Mesenchymal stem cell (in vitro differentiated cells and primary cell): ENCODE measurements around the gene PLCH2.

Source experiments
- DNase-seq: peaks from one replicate; pipeline ENCODE4 v3.0.0-alpha.2; 2013
- H2AFZ ChIP-seq: one replicate; pipeline ENCODE4 v1.6.1; 2013; ENCODE audit warnings: low read depth, mild to moderate bottlenecking, control low read depth, inconsistent platforms, low read length, moderate library complexity
- H2AK5ac ChIP-seq: 2 replicates; pipeline ENCODE4 v1.6.1; 2013; ENCODE audit warnings: low read length, moderate library complexity, mild to moderate bottlenecking, inconsistent platforms; ENCODE audit not compliant: severe bottlenecking
- H2BK120ac ChIP-seq: one replicate; pipeline ENCODE4 v1.6.1; 2013; ENCODE audit warnings: low read depth, mild to moderate bottlenecking, inconsistent platforms, low read length, moderate library complexity
- H2BK12ac ChIP-seq, 2 experiments: one replicate each; pipeline ENCODE4 v1.6.1; 2013; ENCODE audit warnings: inconsistent platforms in 2 of 2, low read length in 2 of 2, mild to moderate bottlenecking in 2 of 2, moderate library complexity in 2 of 2, control low read depth in 1 of 2
- H2BK15ac ChIP-seq: one replicate; pipeline ENCODE4 v1.6.1; 2013; ENCODE audit warnings: mild to moderate bottlenecking, low read depth, inconsistent platforms; ENCODE audit not compliant: poor library complexity, severe bottlenecking
- H2BK5ac ChIP-seq: 2 replicates; pipeline ENCODE4 v1.6.1; 2013; ENCODE audit warnings: low read depth, mild to moderate bottlenecking, low read length, control low read depth, inconsistent platforms; ENCODE audit not compliant: poor library complexity, severe bottlenecking
- H3K14ac ChIP-seq, 2 experiments: one replicate each; pipeline ENCODE4 v1.6.1; 2013; ENCODE audit warnings: inconsistent platforms in 2 of 2, low read length in 2 of 2, control low read depth in 1 of 2, mild to moderate bottlenecking in 1 of 2, moderate library complexity in 1 of 2
- H3K18ac ChIP-seq, 2 experiments: one replicate each; pipeline ENCODE4 v1.6.1; 2013; ENCODE audit warnings: inconsistent platforms in 2 of 2, low read length in 2 of 2, control low read depth in 1 of 2, low read depth in 1 of 2, mild to moderate bottlenecking in 1 of 2
- H3K23ac ChIP-seq, 2 experiments: one replicate each; pipeline ENCODE4 v1.6.1; 2013; ENCODE audit warnings: inconsistent platforms in 2 of 2, low read length in 2 of 2, mild to moderate bottlenecking in 2 of 2, moderate library complexity in 2 of 2, control low read depth in 1 of 2
- H3K27ac ChIP-seq: 2 replicates; pipeline ENCODE4 v1.5.1; 2013; ENCODE audit warnings: mild to moderate bottlenecking, moderate library complexity, low read length, control low read depth, inconsistent platforms; ENCODE audit not compliant: poor library complexity, severe bottlenecking
- H3K27me3 ChIP-seq, 2 experiments: 2 replicates each; pipeline versions ENCODE4 v1.6.1 to v1.7.0; 2013; ENCODE audit warnings: low read length in 2 of 2, mild to moderate bottlenecking in 2 of 2, moderate library complexity in 2 of 2, control low read depth in 1 of 2, inconsistent platforms in 1 of 2; ENCODE audit not compliant: control insufficient read depth in 1 of 2, insufficient read depth in 1 of 2
- H3K36me3 ChIP-seq, 2 experiments: 2 replicates each; pipeline versions ENCODE4 v1.6.1 to v1.7.0; 2013; ENCODE audit warnings: low read length in 2 of 2, control low read depth in 1 of 2, inconsistent platforms in 1 of 2, low read depth in 1 of 2, mild to moderate bottlenecking in 1 of 2; ENCODE audit not compliant: insufficient read depth in 2 of 2, control insufficient read depth in 1 of 2
- H3K4ac ChIP-seq, 2 experiments: one replicate each; pipeline ENCODE4 v1.6.1; 2013; ENCODE audit warnings: inconsistent platforms in 2 of 2, low read length in 2 of 2, mild to moderate bottlenecking in 2 of 2, moderate library complexity in 2 of 2, control low read depth in 1 of 2, low read depth in 1 of 2
- H3K4me1 ChIP-seq: 2 replicates; pipeline ENCODE4 v1.6.1; 2013; ENCODE audit warnings: low read depth, low read length, control low read depth; ENCODE audit not compliant: control insufficient read depth, insufficient read depth
- H3K4me2 ChIP-seq: 2 replicates; pipeline ENCODE4 v1.6.1; 2013; ENCODE audit warnings: low read length, mild to moderate bottlenecking, inconsistent platforms; ENCODE audit not compliant: poor library complexity, severe bottlenecking
- H3K4me3 ChIP-seq, 2 experiments: 2 replicates each; pipeline versions ENCODE4 v1.5.1 to v1.7.0; 2013; ENCODE audit warnings: low read length in 2 of 2, mild to moderate bottlenecking in 2 of 2, control low read depth in 1 of 2, low read depth in 1 of 2; ENCODE audit not compliant: insufficient read depth in 1 of 2
- H3K79me1 ChIP-seq: replicated peaks from 2 replicates; pipeline ENCODE4 v1.6.1; 2013; ENCODE audit warnings: mild to moderate bottlenecking, control low read depth, low read length, inconsistent platforms; ENCODE audit not compliant: poor library complexity, severe bottlenecking
- H3K9ac ChIP-seq: 2 replicates; pipeline ENCODE4 v1.7.0; 2013; ENCODE audit warnings: mild to moderate bottlenecking, low read length, moderate library complexity
- H3K9me3 ChIP-seq: 2 replicates; pipeline ENCODE4 v1.7.0; 2013; ENCODE audit warnings: mild to moderate bottlenecking, low read length; ENCODE audit not compliant: control insufficient read depth
- H4K8ac ChIP-seq: one replicate; pipeline ENCODE4 v1.6.1; 2013; ENCODE audit warnings: inconsistent platforms, mild to moderate bottlenecking, low read length, moderate library complexity
- H4K91ac ChIP-seq: one replicate; pipeline ENCODE4 v1.6.1; 2013; ENCODE audit warnings: mild to moderate bottlenecking, low read length, inconsistent platforms
- WGBS: methylation state at CpG from one replicate; pipeline ENCODE4 v1.1.7; 2013; ENCODE audit warnings: mixed read lengths; 5-methylcytosine and 5-hydroxymethylcytosine counted together

PLCH2 gene

DNA sequence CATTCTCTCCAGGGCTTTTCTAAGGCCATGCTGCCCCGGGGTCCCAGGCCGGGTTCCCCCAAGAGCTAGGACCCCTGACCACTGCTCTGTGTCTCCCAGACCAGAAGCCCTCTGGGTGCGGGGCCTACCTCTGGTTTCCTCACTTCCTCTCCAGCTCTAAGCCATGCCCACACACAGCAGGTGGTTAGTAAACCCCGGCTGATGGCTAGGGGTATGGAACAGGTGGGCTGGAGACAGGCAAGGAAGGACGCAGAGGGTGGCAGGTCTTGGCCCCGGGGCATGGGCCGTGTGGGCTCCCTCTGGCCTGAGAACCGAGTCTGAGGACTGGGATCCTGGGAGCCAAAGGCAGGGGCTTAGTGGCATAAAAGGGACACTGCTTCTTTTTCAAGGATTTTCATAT is 15.9 kb upstream of the PLCH2 start:
- Histone ChIP-seq H3K18ac (no peak overlapping the region), H4K8ac (no peak overlapping the region), H2AK5ac (no peak overlapping the region), H2BK5ac (no peak overlapping the region), H3K27me3 (peaks cover 0 to 35% of the 10 kb centered on the region in 2 experiments), H2AFZ (no peak overlapping the region), H3K9ac (no peak overlapping the region), H3K4me1 (peaks cover 77% of the 10 kb centered on the region), H3K27ac (no peak overlapping the region), H4K91ac (no peak overlapping the region), H3K79me1 (peaks cover 36% of the 10 kb centered on the region), H3K4me3 (no peak overlapping the region), H3K4ac (no peak overlapping the region), H2BK12ac (no peak overlapping the region), H3K14ac (no peak overlapping the region), H3K4me2 (no peak overlapping the region), H3K36me3 (peaks cover 0 to 13% of the 10 kb centered on the region in 2 experiments), H3K9me3 (no peaks in the 10 kb centered on the region), H2BK15ac (no peak overlapping the region), H3K23ac (no peak overlapping the region), H2BK120ac (no peak overlapping the region)
- 74% methylated on average over 7 of the region's 8 CpGs for WGBS
- DNase-seq: no peak

DNA sequence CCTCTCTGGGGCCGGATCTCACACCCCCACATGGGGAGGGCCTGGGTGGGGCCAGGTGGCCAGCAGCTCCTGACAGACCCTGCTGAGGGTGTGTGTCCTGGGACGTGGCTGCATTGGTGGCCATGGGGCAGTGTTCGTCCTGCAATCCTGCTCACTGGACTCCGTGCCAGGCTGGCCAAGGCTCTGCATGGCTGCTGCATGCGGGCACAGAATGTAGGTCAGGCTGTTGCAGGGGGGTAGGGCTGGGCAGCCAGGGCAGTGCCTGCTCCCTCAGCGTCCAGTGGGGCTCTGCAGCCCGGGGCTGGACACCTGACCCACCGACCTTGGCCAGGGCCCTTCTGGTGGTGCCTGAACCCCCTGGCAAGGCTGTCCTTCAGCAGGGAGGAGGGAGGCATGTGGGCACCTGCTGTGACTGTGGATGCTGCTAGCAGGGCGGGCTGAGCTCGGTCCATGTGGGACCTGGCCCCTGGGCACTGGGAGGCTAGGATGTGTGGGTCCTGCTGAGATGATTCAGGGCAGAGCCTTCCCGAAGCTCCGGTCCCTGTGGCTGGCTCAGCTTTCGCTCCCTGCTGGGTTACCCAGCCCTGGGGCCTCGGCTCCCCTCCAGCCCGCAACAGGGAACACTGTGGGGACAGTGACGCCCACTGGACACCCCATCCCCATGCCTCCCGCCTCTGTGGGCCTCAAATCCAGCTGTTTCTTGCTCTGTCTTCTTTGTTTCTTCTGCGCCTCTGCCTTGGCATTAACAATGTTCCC is 14.9 kb upstream of the PLCH2 start:
- WGBS: 86% methylated on average over 17 of the region's 18 CpGs
- H2BK120ac ChIP-seq: no peak overlapping the region
- no peak overlapping the region for H2AK5ac ChIP-seq
- H4K91ac ChIP-seq: no peak overlapping the region
- peak overlapping the region in 1 of 2 experiments; percentile 30 for H3K23ac ChIP-seq
- H3K9ac ChIP-seq: no peak overlapping the region
- H3K27me3 ChIP-seq: peaks cover 0 to 43% of the 10 kb centered on the region in 2 experiments
- no peak overlapping the region for H2BK5ac ChIP-seq
- no peak overlapping the region for H3K18ac ChIP-seq
- no peak overlapping the region for H4K8ac ChIP-seq
- H3K14ac ChIP-seq: peak overlapping the region in 1 of 2 experiments; percentile 74
- H3K27ac ChIP-seq: no peak overlapping the region
- H3K4me1 ChIP-seq: peaks cover 73% of the 10 kb centered on the region
- no peak overlapping the region for H2BK12ac ChIP-seq
- H3K4me3 ChIP-seq: no peak overlapping the region
- no peak overlapping the region for H3K4me2 ChIP-seq
- no peak for DNase-seq
- H3K36me3 ChIP-seq: peaks cover 0 to 12% of the 10 kb centered on the region in 2 experiments
- peaks cover 36% of the 10 kb centered on the region for H3K79me1 ChIP-seq
- H2AFZ ChIP-seq: no peak overlapping the region
- no peak overlapping the region for H3K4ac ChIP-seq
- H2BK15ac ChIP-seq: no peak overlapping the region
- H3K9me3 ChIP-seq: no peaks in the 10 kb centered on the region

DNA sequence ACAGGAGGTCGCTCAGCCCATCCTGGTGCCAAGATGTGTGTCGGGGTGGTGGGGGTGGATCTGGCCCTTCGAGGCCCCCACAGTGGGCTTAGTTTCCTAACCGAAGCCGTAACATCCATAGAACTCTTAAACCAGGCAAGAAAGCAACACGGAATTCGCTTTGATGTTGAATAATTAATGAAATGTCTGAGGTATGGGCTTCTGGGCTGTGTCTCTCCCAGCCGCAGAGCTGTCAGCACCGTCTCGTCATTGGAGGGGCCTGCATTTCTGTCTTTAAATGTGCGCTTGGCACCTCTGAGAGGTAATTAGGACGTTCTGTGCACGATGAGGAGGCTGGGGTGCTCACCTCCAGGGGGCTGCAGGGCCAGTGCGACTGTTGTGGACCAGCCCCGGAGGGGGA is 13.3 kb upstream of the PLCH2 start:
- no peak overlapping the region for H2BK15ac ChIP-seq
- no peak overlapping the region for H3K14ac ChIP-seq
- no peak overlapping the region for H3K27ac ChIP-seq
- peaks cover 0 to 12% of the 10 kb centered on the region in 2 experiments for H3K36me3 ChIP-seq
- H3K27me3 ChIP-seq: peaks cover 0 to 53% of the 10 kb centered on the region in 2 experiments
- DNase-seq: no peak
- no peak overlapping the region for H2BK120ac ChIP-seq
- H3K9ac ChIP-seq: no peak overlapping the region
- WGBS: 65% methylated on average over 15 of the region's 15 CpGs
- H3K18ac ChIP-seq: no peak overlapping the region
- no peak overlapping the region for H4K8ac ChIP-seq
- H3K23ac ChIP-seq: no peak overlapping the region
- H2BK5ac ChIP-seq: no peak overlapping the region
- peaks cover 78% of the 10 kb centered on the region for H3K4me1 ChIP-seq
- no peak overlapping the region for H3K4ac ChIP-seq
- H3K9me3 ChIP-seq: no peaks in the 10 kb centered on the region
- H3K79me1 ChIP-seq: peaks cover 35% of the 10 kb centered on the region
- H2AFZ ChIP-seq: no peak overlapping the region
- no peak overlapping the region for H2AK5ac ChIP-seq
- no peak overlapping the region for H4K91ac ChIP-seq
- no peak overlapping the region for H2BK12ac ChIP-seq
- H3K4me2 ChIP-seq: no peak overlapping the region
- no peak overlapping the region for H3K4me3 ChIP-seq

- H3K9me3 ChIP-seq: no peaks in the 10 kb centered on the region
- H2BK12ac ChIP-seq: no peak overlapping the region
- H3K4ac ChIP-seq: no peak overlapping the region
- H2BK15ac ChIP-seq: no peak overlapping the region
- WGBS: 71% methylated on average over 17 of the region's 17 CpGs
- no peak overlapping the region for H3K9ac ChIP-seq
- no peak for DNase-seq
- H3K4me2 ChIP-seq: no peak overlapping the region
- no peak overlapping the region for H2BK5ac ChIP-seq
- H3K4me1 ChIP-seq: peaks cover 78% of the 10 kb centered on the region
- H2AK5ac ChIP-seq: no peak overlapping the region
- H2BK120ac ChIP-seq: no peak overlapping the region
- H3K27ac ChIP-seq: no peak overlapping the region
- H4K91ac ChIP-seq: no peak overlapping the region
- H3K4me3 ChIP-seq: no peak overlapping the region
- H3K36me3 ChIP-seq: peaks cover 0 to 12% of the 10 kb centered on the region in 2 experiments
- no peak overlapping the region for H4K8ac ChIP-seq
- H2AFZ ChIP-seq: no peak overlapping the region
- no peak overlapping the region for H3K23ac ChIP-seq
- peaks cover 0 to 58% of the 10 kb centered on the region in 2 experiments for H3K27me3 ChIP-seq
- H3K79me1 ChIP-seq: peaks cover 35% of the 10 kb centered on the region
- no peak overlapping the region for H3K14ac ChIP-seq
- H3K18ac ChIP-seq: no peak overlapping the region
Measured at GRCh38 chr1:2463396-2463795, 12.7 kb upstream of the PLCH2 start.
